WTC11 (cell line): ENCODE results near the gene ASL.

Experiments
- MAX ChIP-seq: sonication (generic); formaldehyde crosslinking; IDR thresholded peaks from 2 replicates; pipeline ENCODE4 v1.8.0; 2022; ENCODE audit warnings: mild to moderate bottlenecking, missing genetic modification reagents
- NR1H2 ChIP-seq: sonication (generic); formaldehyde crosslinking; IDR thresholded peaks from 2 replicates; pipeline ENCODE4 v1.9.0; 2021; ENCODE audit warnings: mild to moderate bottlenecking, moderate library complexity, missing genetic modification reagents
- NR3C1 ChIP-seq: sonication (generic); formaldehyde crosslinking; conservative IDR thresholded peaks from 2 replicates; pipeline ENCODE4 v1.8.1; 2023; ENCODE audit warnings: low read depth, mild to moderate bottlenecking, missing genetic modification reagents
- SMAD4 ChIP-seq: sonication (generic); formaldehyde crosslinking; IDR thresholded peaks from 2 replicates; pipeline ENCODE4 v1.8.0; 2022; ENCODE audit warnings: mild to moderate bottlenecking, missing genetic modification reagents
- ZNF263 ChIP-seq: sonication (generic); formaldehyde crosslinking; IDR thresholded peaks from 2 replicates; pipeline ENCODE4 v1.8.1; 2022; ENCODE audit warnings: low read depth, mild to moderate bottlenecking, moderate library complexity, missing genetic modification reagents
- TF ChIP-seq, protein P1 (sequence below): fragments of 200-600 bp; IDR thresholded peaks from 2 replicates; pipeline ENCODE4 v1.8.0; 2022; ENCODE audit warnings: antibody characterized with exemption
- TF ChIP-seq, protein P2 (sequence below): sonication (generic); formaldehyde crosslinking; IDR thresholded peaks from 2 replicates; pipeline ENCODE4 v1.8.0; 2023; ENCODE audit warnings: missing genetic modification reagents, mild to moderate bottlenecking, borderline replicate concordance
- TF ChIP-seq, protein P3 (sequence below): sonication (generic); formaldehyde crosslinking; conservative IDR thresholded peaks from 2 replicates; pipeline ENCODE4 v1.8.1; 2023; ENCODE audit warnings: mild to moderate bottlenecking, low read depth, missing genetic modification reagents, moderate library complexity
- TF ChIP-seq, protein P4 (sequence below): sonication (generic); formaldehyde crosslinking; IDR thresholded peaks from 2 replicates; pipeline ENCODE4 v1.8.1; 2022; ENCODE audit warnings: low read depth, missing genetic modification reagents, borderline replicate concordance

DNA sequence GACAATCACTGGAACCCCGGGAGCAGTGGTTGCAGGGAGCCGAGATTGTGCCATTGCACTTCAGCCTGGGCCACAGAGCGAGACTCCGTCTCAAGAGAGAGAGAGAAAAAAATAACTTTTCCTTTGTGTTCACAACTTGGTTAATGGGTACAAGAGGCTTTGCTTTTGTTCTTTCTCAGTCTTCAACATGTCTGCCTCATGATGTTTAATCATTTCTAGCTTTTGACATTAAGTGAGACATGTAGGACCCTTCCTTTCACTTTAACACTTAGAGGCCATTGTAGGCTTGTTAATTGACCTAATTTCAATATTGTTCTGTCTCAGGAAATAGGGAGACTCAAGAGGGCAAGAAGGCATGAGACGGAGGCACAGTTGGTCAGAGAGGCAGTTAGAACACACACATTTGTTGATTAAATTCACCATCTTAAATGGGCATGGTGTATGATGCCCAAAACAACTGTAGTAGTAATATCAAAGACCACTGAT lies 29.7 kb downstream of the ASL start:
- TF ChIP-seq ZNF263 (CRISPR knock-in tag) (no peak), NR3C1 (CRISPR knock-in tag) (no peak), NR1H2 (CRISPR knock-in tag) (no peak), MAX (no peak), SMAD4 (CRISPR knock-in tag) (no peak)
- TF ChIP-seq, protein P1, sequence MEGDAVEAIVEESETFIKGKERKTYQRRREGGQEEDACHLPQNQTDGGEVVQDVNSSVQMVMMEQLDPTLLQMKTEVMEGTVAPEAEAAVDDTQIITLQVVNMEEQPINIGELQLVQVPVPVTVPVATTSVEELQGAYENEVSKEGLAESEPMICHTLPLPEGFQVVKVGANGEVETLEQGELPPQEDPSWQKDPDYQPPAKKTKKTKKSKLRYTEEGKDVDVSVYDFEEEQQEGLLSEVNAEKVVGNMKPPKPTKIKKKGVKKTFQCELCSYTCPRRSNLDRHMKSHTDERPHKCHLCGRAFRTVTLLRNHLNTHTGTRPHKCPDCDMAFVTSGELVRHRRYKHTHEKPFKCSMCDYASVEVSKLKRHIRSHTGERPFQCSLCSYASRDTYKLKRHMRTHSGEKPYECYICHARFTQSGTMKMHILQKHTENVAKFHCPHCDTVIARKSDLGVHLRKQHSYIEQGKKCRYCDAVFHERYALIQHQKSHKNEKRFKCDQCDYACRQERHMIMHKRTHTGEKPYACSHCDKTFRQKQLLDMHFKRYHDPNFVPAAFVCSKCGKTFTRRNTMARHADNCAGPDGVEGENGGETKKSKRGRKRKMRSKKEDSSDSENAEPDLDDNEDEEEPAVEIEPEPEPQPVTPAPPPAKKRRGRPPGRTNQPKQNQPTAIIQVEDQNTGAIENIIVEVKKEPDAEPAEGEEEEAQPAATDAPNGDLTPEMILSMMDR, result no peak
- TF ChIP-seq, protein P2, sequence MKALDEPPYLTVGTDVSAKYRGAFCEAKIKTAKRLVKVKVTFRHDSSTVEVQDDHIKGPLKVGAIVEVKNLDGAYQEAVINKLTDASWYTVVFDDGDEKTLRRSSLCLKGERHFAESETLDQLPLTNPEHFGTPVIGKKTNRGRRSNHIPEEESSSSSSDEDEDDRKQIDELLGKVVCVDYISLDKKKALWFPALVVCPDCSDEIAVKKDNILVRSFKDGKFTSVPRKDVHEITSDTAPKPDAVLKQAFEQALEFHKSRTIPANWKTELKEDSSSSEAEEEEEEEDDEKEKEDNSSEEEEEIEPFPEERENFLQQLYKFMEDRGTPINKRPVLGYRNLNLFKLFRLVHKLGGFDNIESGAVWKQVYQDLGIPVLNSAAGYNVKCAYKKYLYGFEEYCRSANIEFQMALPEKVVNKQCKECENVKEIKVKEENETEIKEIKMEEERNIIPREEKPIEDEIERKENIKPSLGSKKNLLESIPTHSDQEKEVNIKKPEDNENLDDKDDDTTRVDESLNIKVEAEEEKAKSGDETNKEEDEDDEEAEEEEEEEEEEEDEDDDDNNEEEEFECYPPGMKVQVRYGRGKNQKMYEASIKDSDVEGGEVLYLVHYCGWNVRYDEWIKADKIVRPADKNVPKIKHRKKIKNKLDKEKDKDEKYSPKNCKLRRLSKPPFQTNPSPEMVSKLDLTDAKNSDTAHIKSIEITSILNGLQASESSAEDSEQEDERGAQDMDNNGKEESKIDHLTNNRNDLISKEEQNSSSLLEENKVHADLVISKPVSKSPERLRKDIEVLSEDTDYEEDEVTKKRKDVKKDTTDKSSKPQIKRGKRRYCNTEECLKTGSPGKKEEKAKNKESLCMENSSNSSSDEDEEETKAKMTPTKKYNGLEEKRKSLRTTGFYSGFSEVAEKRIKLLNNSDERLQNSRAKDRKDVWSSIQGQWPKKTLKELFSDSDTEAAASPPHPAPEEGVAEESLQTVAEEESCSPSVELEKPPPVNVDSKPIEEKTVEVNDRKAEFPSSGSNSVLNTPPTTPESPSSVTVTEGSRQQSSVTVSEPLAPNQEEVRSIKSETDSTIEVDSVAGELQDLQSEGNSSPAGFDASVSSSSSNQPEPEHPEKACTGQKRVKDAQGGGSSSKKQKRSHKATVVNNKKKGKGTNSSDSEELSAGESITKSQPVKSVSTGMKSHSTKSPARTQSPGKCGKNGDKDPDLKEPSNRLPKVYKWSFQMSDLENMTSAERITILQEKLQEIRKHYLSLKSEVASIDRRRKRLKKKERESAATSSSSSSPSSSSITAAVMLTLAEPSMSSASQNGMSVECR, result no peak
- TF ChIP-seq, protein P3, sequence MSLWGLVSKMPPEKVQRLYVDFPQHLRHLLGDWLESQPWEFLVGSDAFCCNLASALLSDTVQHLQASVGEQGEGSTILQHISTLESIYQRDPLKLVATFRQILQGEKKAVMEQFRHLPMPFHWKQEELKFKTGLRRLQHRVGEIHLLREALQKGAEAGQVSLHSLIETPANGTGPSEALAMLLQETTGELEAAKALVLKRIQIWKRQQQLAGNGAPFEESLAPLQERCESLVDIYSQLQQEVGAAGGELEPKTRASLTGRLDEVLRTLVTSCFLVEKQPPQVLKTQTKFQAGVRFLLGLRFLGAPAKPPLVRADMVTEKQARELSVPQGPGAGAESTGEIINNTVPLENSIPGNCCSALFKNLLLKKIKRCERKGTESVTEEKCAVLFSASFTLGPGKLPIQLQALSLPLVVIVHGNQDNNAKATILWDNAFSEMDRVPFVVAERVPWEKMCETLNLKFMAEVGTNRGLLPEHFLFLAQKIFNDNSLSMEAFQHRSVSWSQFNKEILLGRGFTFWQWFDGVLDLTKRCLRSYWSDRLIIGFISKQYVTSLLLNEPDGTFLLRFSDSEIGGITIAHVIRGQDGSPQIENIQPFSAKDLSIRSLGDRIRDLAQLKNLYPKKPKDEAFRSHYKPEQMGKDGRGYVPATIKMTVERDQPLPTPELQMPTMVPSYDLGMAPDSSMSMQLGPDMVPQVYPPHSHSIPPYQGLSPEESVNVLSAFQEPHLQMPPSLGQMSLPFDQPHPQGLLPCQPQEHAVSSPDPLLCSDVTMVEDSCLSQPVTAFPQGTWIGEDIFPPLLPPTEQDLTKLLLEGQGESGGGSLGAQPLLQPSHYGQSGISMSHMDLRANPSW, result no peak
- TF ChIP-seq, protein P4, sequence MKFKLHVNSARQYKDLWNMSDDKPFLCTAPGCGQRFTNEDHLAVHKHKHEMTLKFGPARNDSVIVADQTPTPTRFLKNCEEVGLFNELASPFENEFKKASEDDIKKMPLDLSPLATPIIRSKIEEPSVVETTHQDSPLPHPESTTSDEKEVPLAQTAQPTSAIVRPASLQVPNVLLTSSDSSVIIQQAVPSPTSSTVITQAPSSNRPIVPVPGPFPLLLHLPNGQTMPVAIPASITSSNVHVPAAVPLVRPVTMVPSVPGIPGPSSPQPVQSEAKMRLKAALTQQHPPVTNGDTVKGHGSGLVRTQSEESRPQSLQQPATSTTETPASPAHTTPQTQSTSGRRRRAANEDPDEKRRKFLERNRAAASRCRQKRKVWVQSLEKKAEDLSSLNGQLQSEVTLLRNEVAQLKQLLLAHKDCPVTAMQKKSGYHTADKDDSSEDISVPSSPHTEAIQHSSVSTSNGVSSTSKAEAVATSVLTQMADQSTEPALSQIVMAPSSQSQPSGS (CRISPR knock-in tag), result no peak
